ACC112 (cell line): ENCODE results near the gene ZNF260.

Experiments used
- H2AFZ ChIP-seq: fragments of 200-600 bp; sonication (generic); one replicate; pipeline ENCODE4 v1.6.0; 2017; ENCODE audit warnings: antibody characterized with exemption, low read length; ENCODE audit not compliant: unreplicated experiment
- H3K27ac ChIP-seq: fragments of 200-600 bp; sonication (generic); 2 replicates; pipeline ENCODE4 v1.5.1; 2014; ENCODE audit warnings: low read depth, mild to moderate bottlenecking, antibody characterized with exemption, low read length, moderate library complexity
- H3K27me3 ChIP-seq: fragments of 200-600 bp; sonication (generic); 2 replicates; pipeline ENCODE4 v1.6.1; 2014; ENCODE audit warnings: mild to moderate bottlenecking, antibody characterized with exemption, low read length, moderate library complexity, mixed read lengths; ENCODE audit not compliant: insufficient read depth
- H3K36me3 ChIP-seq: fragments of 200-600 bp; sonication (generic); 2 replicates; pipeline ENCODE4 v1.6.1; 2016; ENCODE audit warnings: mild to moderate bottlenecking, antibody characterized with exemption, low read length, moderate library complexity, mixed read lengths; ENCODE audit not compliant: insufficient read depth
- H3K4me1 ChIP-seq: fragments of 200-600 bp; sonication (generic); one replicate; pipeline ENCODE4 v1.6.1; 2016; ENCODE audit warnings: low read length, mixed read lengths; ENCODE audit not compliant: insufficient read depth, unreplicated experiment, control insufficient read depth
- H3K4me3 ChIP-seq: fragments of 200-600 bp; sonication (generic); 2 replicates; pipeline ENCODE4 v1.5.1; 2014; ENCODE audit warnings: mild to moderate bottlenecking, low read depth, low read length
- H3K79me2 ChIP-seq: fragments of 200-600 bp; sonication (generic); one replicate; pipeline ENCODE4 v1.6.0; 2016; ENCODE audit warnings: low read length; ENCODE audit not compliant: control insufficient read depth, unreplicated experiment, insufficient read depth

ZNF260 gene

DNA sequence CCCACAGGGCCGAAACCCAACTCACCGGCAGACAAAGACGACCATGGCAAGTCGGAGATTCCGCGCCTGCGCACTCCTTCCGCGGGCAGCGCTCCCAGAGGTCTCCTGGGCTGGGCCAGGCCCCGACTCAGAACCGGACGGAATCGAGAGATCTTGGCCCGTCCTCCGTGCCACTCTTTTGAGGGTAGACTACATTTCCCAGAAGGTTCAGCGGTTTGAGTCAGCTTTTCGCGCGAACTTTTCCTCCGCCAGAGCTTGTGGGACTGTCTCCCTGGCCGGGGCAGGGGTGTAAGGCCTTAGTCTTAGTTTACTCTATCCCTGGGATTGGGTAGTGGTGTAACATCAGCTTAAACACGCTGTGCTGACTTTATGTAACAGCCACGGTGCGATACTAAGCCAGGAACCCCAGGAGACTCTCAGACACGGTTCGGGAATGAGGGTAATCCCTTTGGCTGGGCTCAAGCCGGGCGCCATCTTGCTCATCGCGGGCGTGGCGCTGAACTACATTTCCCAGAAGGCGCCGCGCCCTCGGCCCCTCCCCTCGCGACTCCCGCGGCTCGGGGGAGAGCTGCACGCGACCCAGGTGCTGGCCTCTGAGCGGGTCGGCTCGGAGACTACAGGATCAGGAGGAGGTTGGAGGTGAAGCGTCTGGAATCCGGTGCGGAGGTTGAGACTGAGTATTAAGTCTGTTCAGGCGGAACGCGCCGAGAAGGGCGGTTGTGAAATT, at the start of gene ZNF260:
Gene ZNF260 (minus strand): TSS at position 78 of the 727 bp plus-strand sequence. CDS start 13,033 bp downstream, outside the sequence.
- Histone ChIP-seq H2AFZ (peak within 1 kb of the TSS; percentile 100), H3K27ac (peak within 1 kb of the TSS; percentile 93), H3K79me2 (peaks cover 33% of the 10 kb centered on the region), H3K27me3 (no peaks in the 10 kb centered on the region), H3K4me1 (no peaks in the 10 kb centered on the region), H3K36me3 (peaks cover 9% of the 10 kb centered on the region), H3K4me3 (peak within 1 kb of the TSS; percentile 92)

GRCh38 chr19:36577271-36577996, 49.4 kb upstream of the ZNF260 start:
- H3K36me3 ChIP-seq = peaks cover 42% of the 10 kb centered on the region

DNA sequence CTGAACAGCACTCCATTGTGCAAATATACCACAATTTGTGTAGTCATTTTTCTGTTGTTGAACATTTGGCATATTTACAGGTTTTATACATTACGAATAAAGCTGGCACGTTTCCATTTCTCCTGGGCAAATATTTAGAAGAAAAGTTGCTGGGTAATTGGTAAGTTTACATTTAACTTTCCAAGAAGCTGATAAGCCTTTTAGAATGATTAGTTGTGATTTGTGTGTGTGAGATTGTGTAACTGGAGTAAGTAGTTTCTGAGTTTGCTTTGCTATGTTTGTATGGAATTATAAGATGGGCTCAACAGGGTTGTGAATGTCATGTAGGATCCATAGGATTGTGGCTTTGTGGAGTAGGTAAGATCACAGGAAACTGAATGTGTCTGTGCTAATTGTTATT, 46.7 kb upstream of the ZNF260 start:
- Histone ChIP-seq H2AFZ (no peak overlapping the region), H3K27me3 (no peaks in the 10 kb centered on the region), H3K4me1 (peaks cover 10% of the 10 kb centered on the region), H3K36me3 (peaks cover 29% of the 10 kb centered on the region), H3K79me2 (peaks cover 42% of the 10 kb centered on the region), H3K27ac (no peak overlapping the region), H3K4me3 (peak overlapping the region; percentile 98)

More at GRCh38 chr19:36577271-36577996, 49.4 kb upstream of the ZNF260 start:
- Histone ChIP-seq H3K27me3 (no peaks in the 10 kb centered on the region), H2AFZ (no peak overlapping the region), H3K4me1 (peaks cover 10% of the 10 kb centered on the region), H3K79me2 (peaks cover 31% of the 10 kb centered on the region), H3K27ac (no peak overlapping the region), H3K4me3 (no peak overlapping the region)

DNA sequence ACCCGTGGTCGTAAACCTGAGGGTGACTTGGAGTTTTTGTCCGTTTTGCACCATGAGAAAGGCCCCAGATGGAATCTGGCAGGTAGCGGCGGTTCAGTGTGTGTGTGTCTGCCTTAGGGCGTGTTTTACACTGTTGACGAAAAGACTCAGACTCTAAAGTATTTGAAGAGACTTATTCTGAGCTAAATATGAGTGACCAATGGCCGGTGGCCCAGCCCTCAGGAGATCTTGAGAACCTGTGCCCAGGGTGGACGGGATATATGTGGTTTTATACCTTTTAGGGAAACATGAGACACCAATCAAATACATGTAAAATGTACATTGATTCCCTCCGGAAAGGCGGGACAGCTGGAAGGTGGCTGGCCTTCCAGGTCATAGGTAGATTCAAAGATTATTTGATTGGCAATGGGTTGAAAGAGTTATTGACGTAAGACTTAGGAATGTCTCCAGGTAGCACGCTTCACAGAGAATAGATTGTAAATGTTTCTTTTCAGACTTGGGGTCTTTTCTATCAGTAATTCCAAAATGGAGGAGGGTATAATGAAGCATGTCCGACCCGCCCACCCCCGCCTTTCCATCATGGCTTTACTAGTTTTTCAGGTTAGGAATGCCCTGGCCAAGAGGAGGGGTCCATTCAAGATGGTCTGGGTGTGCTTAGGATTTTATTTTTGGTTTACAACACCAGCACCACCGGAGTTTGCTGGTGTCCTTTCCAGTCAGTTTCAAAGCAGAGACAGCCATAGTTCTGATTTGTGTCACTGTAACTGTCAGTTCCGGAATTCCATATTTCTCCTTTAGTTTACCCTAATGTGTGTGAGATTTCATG, 46.0 kb upstream of the ZNF260 start:
- Histone ChIP-seq H2AFZ (peak overlapping the region; percentile 77), H3K27ac (peak overlapping the region; percentile 82), H3K4me1 (peaks cover 10% of the 10 kb centered on the region), H3K36me3 (peaks cover 23% of the 10 kb centered on the region), H3K79me2 (peaks cover 45% of the 10 kb centered on the region), H3K27me3 (no peaks in the 10 kb centered on the region), H3K4me3 (peak overlapping the region; percentile 98)

- no peaks in the 10 kb centered on the region for H3K27me3 ChIP-seq
- H3K36me3 ChIP-seq = peaks cover 27% of the 10 kb centered on the region
- H2AFZ ChIP-seq = peak within 1 kb of the TSS; percentile 90
- peak within 1 kb of the TSS; percentile 98 for H3K4me3 ChIP-seq
- H3K79me2 ChIP-seq = peaks cover 45% of the 10 kb centered on the region
- peak within 1 kb of the TSS; percentile 82 for H3K27ac ChIP-seq
- H3K4me1 ChIP-seq = peaks cover 10% of the 10 kb centered on the region
Measured at GRCh38 chr19:36573020-36573894, 45.2 kb upstream of the ZNF260 start, which contains the start of gene ZNF529. ZNF529 (minus strand) TSS chr19:36573292; CDS start chr19:36572346, 946 bp downstream.

- H3K36me3 ChIP-seq = peaks cover 25% of the 10 kb centered on the region
- peak overlapping the region; percentile 82 for H3K27ac ChIP-seq
- peak overlapping the region; percentile 90 for H2AFZ ChIP-seq
- H3K79me2 ChIP-seq = peaks cover 45% of the 10 kb centered on the region
- peaks cover 10% of the 10 kb centered on the region for H3K4me1 ChIP-seq
- H3K27me3 ChIP-seq = no peaks in the 10 kb centered on the region
- peak overlapping the region; percentile 98 for H3K4me3 ChIP-seq
Measured at GRCh38 chr19:36572593-36573019, 44.5 kb upstream of the ZNF260 start.

DNA sequence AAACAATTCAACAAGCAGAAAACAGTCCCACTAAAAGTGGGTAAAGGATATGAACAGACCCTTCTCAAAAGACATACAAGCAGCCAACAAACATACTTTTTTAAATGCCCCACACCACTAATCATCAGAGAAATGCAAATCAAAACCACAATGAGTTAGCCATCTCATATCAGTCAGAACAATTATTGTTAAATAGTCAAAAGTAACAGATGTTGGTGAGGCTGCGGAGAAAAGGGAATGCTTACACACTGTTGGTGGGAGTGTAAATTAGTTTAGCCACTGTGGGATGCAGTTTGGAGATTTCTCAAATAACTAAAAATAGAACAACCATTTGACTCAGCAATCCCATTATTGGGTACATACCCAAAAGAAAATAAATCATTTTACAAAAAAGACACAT, 36.3 kb upstream of the ZNF260 start:
- Histone ChIP-seq H3K36me3 (peaks cover 30% of the 10 kb centered on the region), H3K79me2 (peaks cover 13% of the 10 kb centered on the region), H3K4me3 (no peak overlapping the region), H3K27me3 (no peaks in the 10 kb centered on the region), H2AFZ (no peak overlapping the region), H3K4me1 (no peaks in the 10 kb centered on the region), H3K27ac (no peak overlapping the region)

DNA sequence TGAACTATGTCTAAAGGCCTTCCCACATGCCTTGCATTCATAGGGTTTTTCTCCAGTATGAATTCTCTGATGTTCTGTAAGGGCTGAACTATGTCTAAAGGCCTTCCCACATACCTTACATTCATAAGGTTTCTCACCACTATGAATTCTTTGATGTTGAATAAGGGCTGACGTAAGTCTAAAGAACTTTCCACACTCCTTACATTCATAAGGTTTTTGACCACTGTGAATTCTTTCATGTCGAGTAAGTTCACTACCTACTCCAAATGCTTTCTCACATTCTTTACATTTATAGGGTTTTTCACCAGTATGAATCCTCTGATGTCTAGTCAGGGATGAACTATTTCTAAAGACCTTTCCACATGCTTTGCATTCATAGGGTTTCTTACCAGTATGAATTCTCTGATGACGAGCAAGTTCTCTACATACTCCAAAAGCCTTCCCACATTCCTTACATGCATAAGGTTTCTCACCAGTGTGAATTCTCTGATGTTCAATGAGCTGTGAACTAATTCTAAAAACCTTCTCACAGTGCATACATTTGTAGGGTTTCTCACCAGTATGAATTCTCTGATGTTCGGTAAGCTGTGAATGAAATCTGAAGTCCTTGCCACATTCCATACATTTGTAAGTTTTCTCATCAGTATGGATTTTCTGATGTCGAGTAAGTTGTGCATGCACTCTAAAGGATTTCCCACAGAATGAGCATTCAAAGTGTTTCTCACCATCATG, 19.1 kb upstream of the ZNF260 start:
- H3K27me3 ChIP-seq = no peaks in the 10 kb centered on the region
- no peaks in the 10 kb centered on the region for H3K79me2 ChIP-seq
- no peak overlapping the region for H3K27ac ChIP-seq
- H2AFZ ChIP-seq = no peak overlapping the region
- H3K4me3 ChIP-seq = no peak overlapping the region
- peaks cover 88% of the 10 kb centered on the region for H3K36me3 ChIP-seq
- no peaks in the 10 kb centered on the region for H3K4me1 ChIP-seq

GRCh38 chr19:36528921-36529518, 949 bp upstream of the ZNF260 start:
- H3K27ac ChIP-seq = peak overlapping the region; percentile 93; the same call in 1 of the 2 replicates
- peaks cover 14% of the 10 kb centered on the region for H3K36me3 ChIP-seq
- H3K79me2 ChIP-seq = peaks cover 33% of the 10 kb centered on the region
- H3K4me1 ChIP-seq = no peaks in the 10 kb centered on the region
- peak overlapping the region; percentile 92 for H3K4me3 ChIP-seq
- H2AFZ ChIP-seq = peak overlapping the region; percentile 100
- H3K27me3 ChIP-seq = no peaks in the 10 kb centered on the region
